NCI-H2196 treated with DMSO at 0.1 percent for 48 hours (cell line): ENCODE measurements around the gene GALNT17.
"Not testable (repeated sequence)": the region's sequence is repeated elsewhere in the genome, so short reads cannot be mapped to it uniquely, and the experiment has no call there.

ENCODE experiments used
- DNase-seq: peaks from one replicate; lab custom pipeline; 2025; ENCODE audit not compliant: unreplicated experiment; lab: John Stamatoyannopoulos, UW

The GALNT17 gene

GRCh38 chr7:71547426-71547825 lies 415.5 kb downstream of the GALNT17 start:
- no peak for DNase-seq

- DNase-seq, result no peak
These were observed 416.8 kb downstream of the GALNT17 start for GRCh38 chr7:71548746-71549145.

GRCh38 chr7:71553306-71553705 lies 421.4 kb downstream of the GALNT17 start:
- no peak for DNase-seq

GRCh38 chr7:71555758-71556157 lies 423.8 kb downstream of the GALNT17 start:
- DNase-seq, result no peak

- no peak for DNase-seq
These were observed 427.1 kb downstream of the GALNT17 start for GRCh38 chr7:71558806-71559613.

- no peak for DNase-seq
These were observed 428.5 kb downstream of the GALNT17 start for GRCh38 chr7:71560354-71560995.

- DNase-seq, result no peak
These were observed 431.3 kb downstream of the GALNT17 start for GRCh38 chr7:71563276-71563675.

- no peak for DNase-seq
These were observed 434.4 kb downstream of the GALNT17 start for GRCh38 chr7:71566376-71566775.

GRCh38 chr7:71566991-71567390 lies 435.0 kb downstream of the GALNT17 start:
- DNase-seq, result no peak

GRCh38 chr7:71574153-71574860 lies 442.4 kb downstream of the GALNT17 start:
- no peak for DNase-seq

GRCh38 chr7:71580027-71580426 lies 448.1 kb downstream of the GALNT17 start:
- DNase-seq, result no peak

GRCh38 chr7:71584256-71584655 lies 452.3 kb downstream of the GALNT17 start:
- no peak for DNase-seq

- DNase-seq, result no peak
These were observed 459.9 kb downstream of the GALNT17 start for GRCh38 chr7:71591876-71592275.

GRCh38 chr7:71592388-71592787 lies 460.4 kb downstream of the GALNT17 start:
- DNase-seq, result not testable (repeated sequence)

- DNase-seq, result no peak
These were observed 462.8 kb downstream of the GALNT17 start for GRCh38 chr7:71594736-71595135.

- DNase-seq, result no peak
These were observed 463.2 kb downstream of the GALNT17 start for GRCh38 chr7:71595176-71595575.

- DNase-seq, result no peak
These were observed 466.6 kb downstream of the GALNT17 start for GRCh38 chr7:71598553-71598952.

GRCh38 chr7:71601851-71602250 lies 469.9 kb downstream of the GALNT17 start:
- DNase-seq, result no peak

GRCh38 chr7:71604818-71605414 lies 473.0 kb downstream of the GALNT17 start:
- no peak for DNase-seq

GRCh38 chr7:71611986-71612385 lies 480.0 kb downstream of the GALNT17 start:
- no peak for DNase-seq

GRCh38 chr7:71612911-71613310 lies 481.0 kb downstream of the GALNT17 start:
- DNase-seq, result no peak

GRCh38 chr7:71613313-71613712 lies 481.4 kb downstream of the GALNT17 start:
- no peak for DNase-seq
